ENCODE data around the gene DYNC1LI2.
"Not testable (repeated sequence)": the region's sequence is repeated elsewhere in the genome, so short reads cannot be mapped to it uniquely, and the experiment has no call there.

DYNC1LI2 gene

DNA sequence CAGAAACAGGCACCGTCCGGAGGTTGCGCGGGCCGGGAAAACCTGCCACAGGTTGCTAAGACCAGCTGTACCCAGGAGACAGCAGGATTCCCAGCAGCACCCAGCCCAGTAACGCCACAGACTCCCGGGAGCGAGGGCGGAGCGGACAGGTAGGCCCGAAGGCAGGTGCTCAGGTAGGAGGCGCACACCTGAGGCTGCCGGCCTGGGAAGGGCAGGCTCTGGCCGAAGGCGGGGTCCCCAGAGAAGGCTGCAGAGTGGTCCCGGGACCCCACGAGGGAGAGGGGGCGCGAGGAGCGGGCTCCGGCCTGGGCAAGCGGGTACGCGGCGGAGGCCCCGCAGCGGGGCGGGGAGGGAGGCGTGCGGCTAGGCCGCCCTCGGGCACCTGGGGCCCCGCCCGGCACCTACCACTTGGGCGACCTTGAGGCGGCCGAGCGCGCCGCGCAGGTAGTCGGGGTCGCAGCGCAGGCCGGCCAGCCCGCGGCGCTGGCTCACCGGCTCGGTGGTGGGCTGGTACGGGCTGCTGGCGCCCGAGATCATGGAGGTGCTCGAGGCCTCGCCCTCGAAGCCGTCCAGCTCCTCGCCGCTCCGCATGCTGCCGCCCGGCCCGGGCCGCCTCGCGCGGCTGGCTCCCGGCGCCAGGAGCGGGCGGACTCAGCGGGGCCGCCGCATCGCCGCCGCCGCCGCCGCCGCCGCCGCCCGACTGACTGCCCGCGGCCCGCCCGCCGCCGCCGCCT, 55.3 kb downstream of the DYNC1LI2 start:
- no peak for DNase-seq

DNA sequence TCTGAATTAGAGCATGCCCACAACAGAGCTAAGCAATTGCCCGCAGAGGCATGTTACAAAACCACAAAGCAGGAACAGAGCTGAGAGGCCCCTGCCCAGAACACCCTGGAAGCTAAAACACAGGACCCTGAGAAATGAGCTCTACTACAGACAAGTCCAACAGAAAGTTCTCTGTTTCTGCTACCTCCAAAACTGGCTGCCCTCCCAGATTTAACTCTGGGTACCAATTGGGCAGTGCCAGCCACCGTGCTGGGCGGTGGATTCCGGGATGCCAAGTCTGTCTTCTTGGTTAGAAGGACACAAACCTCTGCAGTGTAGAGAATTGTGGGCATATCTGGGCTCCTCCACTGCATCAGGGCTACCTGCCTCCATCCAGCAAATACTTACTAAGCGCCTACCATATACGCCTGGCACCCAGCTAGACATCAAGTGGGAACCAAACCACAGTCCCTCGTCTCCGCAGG, 55.9 kb downstream of the DYNC1LI2 start:
- DNase-seq = no peak

DNA sequence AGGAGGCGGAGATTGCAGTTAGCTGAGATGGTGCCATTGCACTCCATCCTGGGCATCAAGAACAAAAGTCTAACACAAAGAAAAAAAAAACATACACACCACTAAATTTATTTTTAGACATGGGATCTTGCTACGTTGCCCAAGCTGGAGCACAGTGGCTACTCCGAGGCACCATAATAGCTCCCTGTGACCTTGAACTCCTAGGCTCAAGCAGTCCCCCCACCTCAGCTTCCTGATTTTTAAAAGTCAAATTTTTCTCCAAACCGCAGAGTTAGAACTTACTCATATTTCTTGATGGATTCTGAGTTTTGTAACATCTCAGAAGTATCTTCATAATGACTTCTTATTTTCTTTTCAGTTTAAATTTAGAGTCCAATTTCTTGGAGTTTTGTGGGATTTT, 58.3 kb downstream of the DYNC1LI2 start:
- DNase-seq = no peak

DNA sequence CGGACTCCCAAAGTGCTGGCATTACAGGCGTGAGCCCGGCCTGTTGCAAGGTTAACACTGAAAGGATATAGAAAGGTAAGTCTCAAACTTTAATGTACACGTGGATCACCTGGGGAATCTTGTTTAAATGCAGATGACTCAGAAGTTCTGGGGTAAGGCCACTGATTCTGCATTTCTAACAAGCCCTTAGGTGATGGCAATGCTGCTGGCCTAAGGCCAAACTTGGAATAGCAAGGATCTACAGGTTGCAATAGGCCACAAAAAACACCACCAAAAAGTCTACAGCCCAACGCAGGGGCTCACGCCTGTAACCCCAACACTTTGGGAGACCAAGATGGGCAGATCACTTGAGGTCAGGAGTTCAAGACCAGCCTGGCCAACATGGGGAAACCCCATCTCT, 59.1 kb downstream of the DYNC1LI2 start:
- DNase-seq = no peak

DNA sequence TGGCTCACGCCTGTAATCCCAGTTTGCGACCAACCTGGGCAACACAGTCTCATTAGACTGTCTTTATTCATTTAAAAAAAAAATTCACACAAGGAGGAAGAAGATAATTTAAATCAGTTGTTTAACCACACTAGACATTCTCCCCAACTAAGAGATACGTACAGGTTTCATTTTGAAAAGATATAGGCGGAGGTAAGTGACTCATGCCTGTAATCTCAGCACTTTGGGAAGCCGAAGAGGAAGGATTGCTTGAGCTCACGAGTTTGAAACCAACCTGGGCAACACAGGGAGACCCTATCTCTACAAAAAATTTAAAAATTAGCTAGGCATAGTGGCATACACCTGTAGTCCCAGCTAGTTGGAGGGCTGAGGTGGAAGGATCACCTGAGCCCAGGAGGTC, 60.2 kb downstream of the DYNC1LI2 start:
- DNase-seq = no peak

DNA sequence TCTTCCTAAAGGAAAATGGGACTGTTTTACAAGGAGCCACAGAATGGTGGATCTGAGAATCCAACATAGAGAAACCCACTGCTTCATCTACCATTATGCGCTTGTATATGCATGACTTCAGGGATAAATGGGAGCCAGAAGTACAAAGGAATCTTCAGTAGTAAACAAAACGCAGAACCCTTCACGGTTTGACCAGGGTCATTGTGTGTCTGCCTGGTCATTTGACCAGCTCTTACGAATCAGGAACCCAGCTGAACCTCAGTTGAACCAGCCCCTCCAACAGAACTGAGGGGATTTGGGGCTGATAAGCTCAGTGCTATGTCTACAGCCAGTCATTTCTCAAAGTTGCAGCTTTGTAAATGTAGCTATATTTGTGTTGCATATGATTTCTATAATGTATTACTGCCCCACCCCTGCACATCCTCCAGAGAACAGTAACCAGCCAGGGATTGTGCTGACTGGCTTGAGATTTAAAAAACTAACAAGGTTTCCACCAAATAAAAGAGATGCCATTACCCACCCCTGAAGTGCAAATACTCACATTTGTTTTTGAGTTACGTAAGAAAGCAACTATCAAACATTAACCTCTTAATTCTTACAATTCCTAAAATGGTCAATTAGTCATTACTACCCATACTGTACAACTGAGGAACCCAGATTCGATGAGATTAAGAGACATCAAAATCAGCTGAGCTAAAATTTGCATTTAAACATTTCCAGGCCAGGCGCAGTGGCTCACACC, 61.1 kb downstream of the DYNC1LI2 start:
- DNase-seq = no peak

DNA sequence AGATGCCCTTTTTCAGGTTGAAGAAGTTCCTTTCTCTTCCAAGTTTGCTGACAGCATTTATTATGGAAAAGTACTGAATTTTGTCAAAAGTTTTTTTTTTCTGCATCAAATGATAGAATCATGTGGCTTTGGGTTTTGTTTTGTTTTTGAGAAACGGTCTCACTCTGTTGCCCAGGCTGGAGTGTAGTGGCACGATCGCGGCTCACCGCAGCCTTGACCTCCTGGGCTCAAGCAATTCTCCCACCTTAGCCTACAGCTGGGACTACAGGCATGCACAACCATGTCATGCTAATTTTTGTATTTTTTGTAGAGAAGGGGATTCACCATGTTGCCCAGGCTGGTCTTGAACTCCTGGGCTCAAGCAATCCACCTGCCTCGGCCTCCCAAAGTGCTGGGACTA, 62.1 kb downstream of the DYNC1LI2 start:
- DNase-seq = no peak

DNA sequence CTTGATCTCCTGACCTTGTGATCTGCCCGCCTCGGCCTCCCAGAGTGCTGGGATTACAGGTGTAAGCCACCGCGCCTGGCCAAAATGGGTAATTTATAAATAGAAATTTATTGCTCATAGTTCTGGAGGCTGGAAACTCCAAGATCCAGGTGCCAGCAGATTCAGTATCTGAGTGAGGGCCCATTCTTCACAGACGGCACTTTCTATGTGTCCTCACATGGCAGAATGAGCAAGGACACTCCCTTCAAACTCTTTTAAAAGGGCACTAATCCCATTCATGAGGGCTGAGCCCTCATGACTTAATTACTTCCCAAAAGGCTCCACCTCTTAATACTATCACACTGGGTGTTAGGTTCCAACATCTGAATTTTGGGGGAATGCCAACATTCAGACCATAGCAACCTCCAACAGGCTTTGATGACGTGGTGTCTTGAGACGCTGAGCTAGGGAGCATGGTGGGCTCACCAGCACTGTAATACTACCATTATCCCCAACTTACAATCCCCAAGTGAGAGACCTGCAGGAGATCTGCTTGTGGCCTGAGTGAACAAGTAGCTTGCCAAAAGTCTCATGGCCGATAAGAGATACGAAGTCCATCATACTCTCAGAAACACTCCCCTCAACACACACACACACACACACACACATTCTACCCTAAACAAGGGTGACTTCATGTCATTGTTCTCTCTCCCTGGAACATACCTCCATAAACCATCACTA, 63.3 kb downstream of the DYNC1LI2 start:
- no peak for DNase-seq

DNA sequence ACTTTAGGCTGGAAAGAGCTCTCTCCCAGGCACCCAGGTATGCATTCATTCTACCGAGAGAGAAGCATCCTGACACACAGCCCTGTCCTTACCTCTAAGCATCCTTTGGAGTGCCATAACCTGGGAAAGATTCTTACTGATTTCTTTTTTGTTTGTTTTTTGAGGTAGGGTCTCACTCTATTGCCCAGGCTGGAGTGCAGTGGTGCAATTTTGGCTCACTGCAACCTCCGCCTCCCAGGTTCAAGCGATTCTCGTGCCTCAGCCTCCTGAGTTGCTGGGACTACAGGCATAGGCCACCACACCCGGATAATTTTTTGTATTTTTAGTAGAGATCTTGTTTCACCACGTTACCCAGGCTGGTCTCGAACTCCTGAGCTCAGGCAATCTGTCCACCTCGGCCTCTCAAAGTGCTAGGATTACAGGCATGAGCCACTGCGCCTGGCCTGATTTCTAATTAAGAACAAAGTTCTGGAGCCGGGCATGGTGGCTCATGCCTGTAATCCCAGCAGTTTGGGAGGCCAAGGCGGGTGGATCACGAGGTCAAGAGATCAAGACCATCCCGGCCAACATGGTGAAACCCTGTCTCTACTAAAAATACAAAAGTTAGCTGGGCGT, 65.8 kb downstream of the DYNC1LI2 start:
- not testable (repeated sequence) for DNase-seq

DNA sequence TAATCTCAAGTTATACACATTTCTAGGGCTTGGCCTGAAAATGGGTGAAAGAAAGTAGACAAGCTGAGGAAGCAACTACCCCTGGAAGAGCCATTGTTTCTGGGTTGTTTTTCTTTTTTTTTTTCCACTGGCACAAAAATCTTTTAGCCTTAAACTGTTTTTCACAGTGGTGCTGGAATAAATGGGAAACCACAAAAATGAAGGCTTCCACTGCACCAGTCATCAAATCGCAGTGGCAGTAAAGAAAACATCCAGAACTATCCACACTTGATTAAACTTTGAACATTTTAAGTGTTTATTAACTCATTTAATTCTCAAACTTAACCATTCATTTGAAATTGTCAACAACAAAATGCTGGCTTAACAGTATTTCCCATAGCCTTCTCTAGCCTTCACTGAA, 69.1 kb downstream of the DYNC1LI2 start:
- no peak for DNase-seq

DNA sequence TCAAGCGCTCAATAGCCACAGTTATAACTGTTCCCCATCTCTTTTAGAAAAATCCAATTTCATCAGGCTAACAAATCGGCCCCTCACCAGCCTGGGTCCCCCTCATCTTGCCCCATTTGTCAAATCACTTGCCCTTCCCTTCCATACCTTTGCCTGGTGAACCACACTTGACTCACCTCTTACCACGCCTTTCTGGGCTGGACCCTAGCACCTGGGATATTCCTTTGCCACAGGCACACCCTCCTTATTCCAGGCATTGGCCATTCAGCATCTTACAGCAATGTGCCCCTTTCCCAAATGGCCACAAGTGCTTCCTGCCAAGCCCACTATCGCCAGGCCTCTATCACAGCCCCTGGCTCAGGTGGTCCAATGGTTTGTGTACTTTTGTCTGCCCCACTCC, 69.7 kb downstream of the DYNC1LI2 start:
- DNase-seq = no peak

DNA sequence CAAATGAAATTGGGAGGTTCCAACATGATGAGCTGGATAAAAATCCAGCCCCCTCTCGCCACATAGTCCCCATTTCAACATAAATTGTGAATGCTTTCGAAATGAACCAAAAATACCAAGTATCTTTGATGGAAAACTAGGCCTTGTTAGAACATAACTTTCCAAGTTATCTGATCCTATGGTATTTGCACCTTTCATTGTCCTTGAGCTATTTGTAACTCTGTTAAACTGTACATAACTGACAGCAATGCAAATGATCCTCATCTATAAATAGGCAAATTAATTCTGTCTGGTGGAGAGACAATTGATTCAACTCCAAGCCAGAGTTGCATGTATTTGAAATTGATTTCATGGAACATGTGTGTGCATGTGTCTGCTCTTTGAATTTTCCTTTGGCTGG, 73.1 kb downstream of the DYNC1LI2 start:
- no peak for DNase-seq

DNA sequence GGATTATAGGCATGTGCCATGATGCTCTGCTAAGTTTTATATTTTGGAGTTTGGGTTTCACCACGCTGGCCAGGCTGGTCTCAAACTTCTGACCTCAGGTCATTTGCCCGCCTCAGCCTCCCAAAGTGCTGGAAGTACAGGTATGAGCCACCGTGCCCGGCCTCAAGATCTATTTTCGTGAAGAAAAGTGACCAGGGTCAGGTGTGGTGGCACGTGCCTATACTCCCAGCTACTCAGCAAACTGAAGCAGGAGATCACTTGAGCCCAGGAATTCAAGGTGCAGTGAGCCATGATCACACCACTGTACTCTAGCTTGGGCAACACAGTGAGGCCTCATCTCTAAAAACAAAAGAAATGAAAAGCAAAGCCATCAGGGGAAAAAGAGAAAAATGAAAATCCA, 73.6 kb downstream of the DYNC1LI2 start:
- DNase-seq = no peak

DNA sequence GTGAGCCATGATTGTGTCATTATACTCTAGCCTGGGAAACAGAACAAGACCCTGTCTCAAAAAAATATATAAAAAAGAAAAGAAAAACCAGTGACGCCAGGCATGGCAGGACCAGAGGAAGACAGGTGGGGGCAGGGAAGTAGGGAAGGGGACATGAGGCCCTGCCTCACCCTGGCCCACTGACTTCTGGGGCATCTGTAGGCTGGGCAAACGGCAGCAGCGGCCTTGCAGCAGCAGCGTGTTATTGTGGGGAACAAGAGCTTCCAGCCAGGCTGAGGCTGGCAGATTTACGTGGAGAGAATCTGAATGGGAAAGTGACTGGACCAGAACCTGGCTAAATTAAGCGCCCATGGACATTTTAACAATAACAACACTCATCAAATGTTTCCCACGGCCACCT, 74.2 kb downstream of the DYNC1LI2 start:
- no peak for DNase-seq

DNA sequence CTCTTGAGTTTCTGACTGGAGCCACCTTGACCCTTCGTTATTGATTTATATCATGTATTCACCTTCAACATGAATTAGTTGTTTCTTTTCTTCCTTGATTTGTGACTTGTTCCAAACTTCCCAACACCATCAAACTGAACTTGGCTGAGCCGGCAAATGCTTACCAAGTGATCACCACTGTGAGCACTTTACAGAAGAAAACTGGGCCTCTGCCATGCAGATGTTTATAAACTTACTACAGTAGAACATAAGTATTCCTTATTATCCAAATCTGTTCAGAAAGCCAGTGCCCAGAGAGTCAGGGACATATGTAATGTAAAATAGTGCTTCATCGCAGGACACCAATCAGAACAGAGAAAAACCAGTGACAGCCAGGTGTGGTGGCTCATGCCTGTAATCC, 74.8 kb downstream of the DYNC1LI2 start:
- DNase-seq = no peak

DNA sequence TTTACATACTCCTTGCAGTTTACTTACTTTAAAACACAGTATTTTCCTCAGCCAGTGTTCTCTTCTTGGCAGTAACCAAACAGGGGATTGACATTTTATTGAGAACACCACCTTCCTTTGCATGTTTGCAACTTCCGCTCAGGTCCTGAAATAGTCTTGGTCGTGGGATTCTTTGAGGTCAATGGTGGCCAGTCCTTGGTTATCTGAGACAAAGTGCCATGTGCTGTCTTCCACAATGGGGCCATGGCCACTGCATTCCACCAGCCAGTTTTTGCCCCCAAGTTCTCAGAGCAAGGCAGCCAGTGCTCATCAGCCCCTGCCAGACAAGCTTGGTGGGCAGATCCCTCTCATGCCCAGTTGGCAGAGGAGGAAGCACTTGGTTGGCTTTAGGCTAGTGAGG, 77.7 kb downstream of the DYNC1LI2 start:
- DNase-seq = no peak
